Neuron (in vitro differentiated cells): ENCODE measurements around the gene FOXC1.

Experiments
- H2AFZ ChIP-seq: one replicate; pipeline ENCODE4 v1.6.1; 2013; ENCODE audit warnings: low read depth, mild to moderate bottlenecking, inconsistent platforms, low read length, moderate library complexity
- H3K27me3 ChIP-seq: one replicate; pipeline ENCODE4 v1.6.1; 2013; ENCODE audit warnings: low read length; ENCODE audit not compliant: insufficient read depth
- H3K36me3 ChIP-seq: one replicate; pipeline ENCODE4 v1.6.1; 2013; ENCODE audit warnings: low read length; ENCODE audit not compliant: insufficient read depth
- H3K4me1 ChIP-seq: one replicate; pipeline ENCODE4 v1.6.1; 2013; ENCODE audit warnings: low read length; ENCODE audit not compliant: insufficient read depth
- H3K4me3 ChIP-seq: 2 replicates; pipeline ENCODE4 v1.5.1; 2013; ENCODE audit warnings: mild to moderate bottlenecking, low read length, moderate library complexity
- H3K9me3 ChIP-seq: one replicate; pipeline ENCODE4 v1.6.1; 2013; ENCODE audit warnings: low read length

The FOXC1 gene

DNA sequence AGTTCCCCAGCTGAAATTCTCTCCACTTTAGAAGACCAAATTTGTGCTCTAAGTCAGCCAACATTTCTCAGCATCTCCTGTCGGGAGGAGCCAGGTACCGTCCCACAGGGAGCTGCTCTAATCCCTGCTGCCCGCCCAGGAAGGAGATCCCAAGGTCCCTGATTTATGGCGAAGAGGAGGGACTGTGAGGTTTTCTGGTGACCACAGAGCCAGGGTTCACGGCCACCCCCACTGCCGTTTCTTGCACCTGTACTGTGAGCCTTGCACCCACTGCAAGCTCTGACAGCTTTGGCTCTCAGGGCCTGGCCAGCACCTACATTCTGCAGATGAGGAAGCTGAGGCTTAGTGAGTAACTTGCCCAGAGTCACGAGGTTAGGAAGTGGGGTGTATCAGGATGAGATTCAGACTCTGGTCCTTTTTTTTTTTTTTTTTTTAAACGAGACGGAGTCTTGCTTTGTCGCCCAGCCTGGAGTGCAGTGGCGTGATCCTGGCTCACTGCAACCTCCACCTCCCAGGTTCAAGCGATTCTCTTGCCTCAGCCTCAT lies 34.9 kb downstream of the FOXC1 start:
- H3K4me3 ChIP-seq: no peak overlapping the region
- H3K4me1 ChIP-seq: no peaks in the 10 kb centered on the region
- H3K27me3 ChIP-seq: no peaks in the 10 kb centered on the region
- H3K9me3 ChIP-seq: no peaks in the 10 kb centered on the region
- H2AFZ ChIP-seq: no peak overlapping the region
- no peaks in the 10 kb centered on the region for H3K36me3 ChIP-seq

DNA sequence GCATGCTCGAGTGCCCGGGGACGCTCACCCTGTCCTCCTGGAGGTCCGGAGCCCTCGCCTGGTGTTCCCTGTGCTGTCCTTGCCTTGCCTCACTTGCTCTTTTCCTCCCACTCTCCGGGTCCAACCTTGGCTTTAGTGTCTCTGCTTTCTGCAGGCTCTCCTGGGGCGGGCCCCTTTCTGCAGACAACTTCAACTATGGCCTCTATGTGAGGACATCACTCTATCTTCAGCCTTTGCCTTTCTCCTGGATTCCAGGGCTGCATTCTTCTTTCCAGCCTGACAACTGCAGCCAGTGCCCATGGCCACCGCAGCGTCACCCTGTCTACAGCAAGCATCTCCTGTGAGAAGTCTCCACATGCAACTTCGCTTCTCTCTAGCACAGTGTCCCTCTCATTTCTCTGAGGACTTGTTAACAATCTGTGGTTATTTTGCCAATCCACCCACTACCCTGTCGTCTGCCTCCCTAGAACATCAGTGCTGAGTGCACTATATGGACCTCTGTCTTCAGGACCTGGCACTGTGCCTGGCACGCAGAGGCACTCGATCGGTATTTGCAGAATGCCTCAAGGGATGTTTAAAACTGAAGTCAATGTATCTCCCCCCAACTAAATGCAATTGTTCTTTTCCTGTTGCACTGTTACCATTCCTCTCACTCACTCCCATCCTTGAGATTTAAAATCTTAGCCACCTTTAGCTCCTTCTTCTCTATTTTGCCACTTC lies 35.9 kb downstream of the FOXC1 start:
- H3K36me3 ChIP-seq: no peaks in the 10 kb centered on the region
- H3K27me3 ChIP-seq: no peaks in the 10 kb centered on the region
- H3K4me3 ChIP-seq: no peak overlapping the region
- H3K4me1 ChIP-seq: no peaks in the 10 kb centered on the region
- H2AFZ ChIP-seq: no peak overlapping the region
- H3K9me3 ChIP-seq: no peaks in the 10 kb centered on the region

DNA sequence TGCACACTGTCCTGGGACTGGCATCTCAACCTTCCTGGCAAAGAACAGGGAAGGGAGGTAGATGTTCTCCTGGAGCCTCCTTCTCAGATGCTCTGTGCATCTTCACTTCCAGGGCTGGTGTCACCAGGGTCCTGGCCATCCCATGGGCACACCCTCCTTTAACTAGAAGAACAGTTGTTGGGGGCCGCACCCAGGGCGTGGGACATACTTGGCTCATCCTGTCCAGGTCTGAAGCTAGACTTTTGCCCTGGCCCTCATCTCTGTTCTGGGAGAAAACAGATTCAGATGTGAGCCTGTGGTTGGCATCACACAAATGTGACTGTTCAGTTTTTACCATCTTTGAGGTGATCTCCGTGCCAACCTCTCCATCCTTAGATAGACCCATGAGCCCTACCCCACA lies 41.6 kb downstream of the FOXC1 start:
- Histone ChIP-seq H3K4me3 (no peak overlapping the region), H2AFZ (no peak overlapping the region), H3K9me3 (no peaks in the 10 kb centered on the region), H3K27me3 (no peaks in the 10 kb centered on the region), H3K36me3 (no peaks in the 10 kb centered on the region), H3K4me1 (no peaks in the 10 kb centered on the region)

DNA sequence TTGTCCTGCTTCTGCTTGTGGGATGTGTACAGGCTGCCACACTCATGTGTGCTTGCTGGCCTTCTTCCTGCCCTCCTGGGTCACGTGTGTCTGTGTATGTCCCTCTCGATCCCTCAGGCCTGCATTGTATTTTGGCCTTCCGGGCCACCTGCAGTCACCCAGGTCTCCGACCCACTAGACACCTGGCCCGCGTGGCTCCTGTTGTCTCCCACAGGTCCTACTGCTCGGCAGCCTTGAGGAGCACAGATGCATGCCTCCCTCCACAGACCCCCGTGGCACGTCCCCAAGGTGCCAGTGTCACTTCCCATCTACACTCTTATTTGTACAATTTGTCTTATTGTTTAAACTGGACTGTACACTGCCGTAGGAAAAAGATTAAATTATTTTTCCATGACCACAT lies 43.1 kb downstream of the FOXC1 start:
- H3K4me1 ChIP-seq: peaks cover 6% of the 10 kb centered on the region
- H3K4me3 ChIP-seq: no peak overlapping the region
- no peaks in the 10 kb centered on the region for H3K36me3 ChIP-seq
- no peak overlapping the region for H2AFZ ChIP-seq
- H3K9me3 ChIP-seq: no peaks in the 10 kb centered on the region
- H3K27me3 ChIP-seq: no peaks in the 10 kb centered on the region

DNA sequence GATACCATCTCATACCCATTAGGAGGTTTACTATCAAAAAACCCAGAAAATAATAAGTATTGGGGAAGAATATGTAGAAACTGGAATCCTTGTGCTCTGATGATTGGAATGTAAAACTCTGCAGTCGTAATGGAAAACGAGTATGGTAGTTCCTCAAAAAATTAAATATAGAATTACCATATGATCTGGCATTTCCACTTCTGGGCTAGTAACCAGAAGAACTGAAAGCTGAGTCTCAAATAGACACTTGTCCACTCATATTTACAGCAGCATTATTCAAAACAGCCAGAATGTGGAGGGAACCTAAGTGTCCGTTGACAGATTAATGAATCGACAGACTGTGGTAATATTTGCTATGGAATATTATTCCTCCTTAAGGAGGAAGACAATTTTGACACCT lies 44.3 kb downstream of the FOXC1 start:
- Histone ChIP-seq H3K36me3 (no peaks in the 10 kb centered on the region), H3K4me3 (no peak overlapping the region), H3K27me3 (no peaks in the 10 kb centered on the region), H2AFZ (no peak overlapping the region), H3K4me1 (peaks cover 6% of the 10 kb centered on the region), H3K9me3 (no peaks in the 10 kb centered on the region)

DNA sequence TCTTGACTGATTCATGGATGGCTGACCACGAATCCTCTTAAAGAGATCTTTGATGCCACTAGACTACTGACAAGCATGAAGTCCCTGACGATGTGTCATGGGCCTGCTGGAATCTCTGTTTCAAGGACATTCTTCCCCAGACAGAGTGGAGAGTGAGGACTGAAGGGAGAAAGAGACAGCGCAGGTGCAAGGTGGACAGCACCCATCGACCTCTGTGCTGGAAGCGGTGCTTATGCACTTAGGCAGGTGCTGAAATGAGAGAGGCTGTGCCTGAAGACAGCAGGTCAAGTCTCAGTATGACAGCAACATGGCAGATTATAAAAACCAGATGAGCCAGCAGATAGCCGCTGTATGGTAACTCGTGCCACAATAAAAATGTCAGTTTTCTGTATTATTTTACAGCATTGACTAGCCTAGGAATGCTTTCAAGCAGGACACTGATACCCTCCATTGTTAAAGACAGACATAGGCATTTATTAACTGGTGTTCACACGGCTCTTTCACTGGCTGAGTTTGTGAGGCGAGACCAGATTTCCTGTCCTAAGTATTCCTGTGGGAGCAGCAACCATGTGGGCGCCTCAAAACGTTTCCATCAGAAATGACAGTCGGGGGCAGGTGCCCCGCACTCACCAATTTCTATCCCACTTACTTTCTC lies 47.5 kb downstream of the FOXC1 start:
- no peak overlapping the region for H3K4me3 ChIP-seq

DNA sequence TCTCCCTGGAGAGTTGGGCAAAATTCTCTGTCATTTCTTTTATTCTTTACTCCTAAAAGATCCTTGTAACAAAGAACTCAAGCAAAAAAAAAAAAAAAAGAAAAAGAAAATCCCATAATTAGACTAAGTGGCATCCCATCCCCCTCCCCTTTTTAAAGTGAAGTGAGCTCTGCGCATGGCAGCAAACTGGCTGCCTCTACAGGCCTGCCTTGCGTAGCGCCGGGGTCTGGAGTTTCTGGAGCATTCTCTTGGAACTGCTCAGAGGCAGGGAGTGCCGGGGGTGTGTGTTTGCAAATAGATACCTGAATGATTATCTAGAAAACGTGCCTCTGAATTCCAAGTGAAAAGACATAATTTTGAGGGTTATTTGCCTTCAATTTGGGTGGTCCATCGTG lies 48.1 kb downstream of the FOXC1 start:
- no peaks in the 10 kb centered on the region for H3K27me3 ChIP-seq
- H3K4me3 ChIP-seq: no peak overlapping the region
- no peaks in the 10 kb centered on the region for H3K9me3 ChIP-seq
- H3K36me3 ChIP-seq: no peaks in the 10 kb centered on the region
- peaks cover 6% of the 10 kb centered on the region for H3K4me1 ChIP-seq
- H2AFZ ChIP-seq: no peak overlapping the region

More for the DNA sequence above, 47.5 kb downstream of the FOXC1 start:
- H3K4me1 ChIP-seq: peaks cover 6% of the 10 kb centered on the region
- no peak overlapping the region for H2AFZ ChIP-seq
- H3K27me3 ChIP-seq: no peaks in the 10 kb centered on the region
- H3K9me3 ChIP-seq: no peaks in the 10 kb centered on the region
- H3K36me3 ChIP-seq: no peaks in the 10 kb centered on the region

DNA sequence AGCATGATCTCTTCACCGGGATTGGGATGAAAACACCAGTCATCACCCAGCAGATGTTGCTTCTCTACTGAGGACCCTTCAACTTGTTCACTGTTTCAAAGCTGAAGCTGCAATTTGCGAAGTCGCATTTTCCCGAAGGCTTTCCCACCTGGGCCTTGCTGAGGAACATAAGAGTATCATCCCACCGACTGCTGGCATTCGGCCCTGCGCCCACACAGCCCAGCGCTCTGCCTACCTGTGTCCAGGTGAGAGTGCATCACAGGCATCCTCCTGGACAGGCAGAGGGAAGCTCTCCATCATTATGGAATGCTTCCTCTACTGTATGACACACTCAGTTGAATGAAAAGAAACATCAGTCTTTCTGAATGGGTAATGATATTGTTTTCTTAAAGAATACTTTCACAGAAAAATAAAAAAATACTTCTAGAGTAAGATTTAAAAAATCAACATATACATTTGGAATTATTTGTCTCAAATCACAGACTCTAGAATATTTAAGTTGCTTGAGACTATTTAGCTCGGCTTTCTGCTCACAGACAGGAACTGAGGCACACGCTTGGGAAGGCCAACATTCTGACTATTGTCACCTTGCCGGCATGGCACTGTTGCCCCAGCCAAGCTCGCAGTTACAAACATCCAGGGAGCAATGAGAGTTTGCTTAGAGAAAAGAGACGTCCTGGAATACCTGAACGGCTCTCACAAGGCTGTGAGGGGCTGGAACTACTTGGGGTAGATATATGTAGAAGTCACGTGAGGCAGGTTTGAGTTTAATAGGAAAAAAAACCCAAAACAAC lies 48.7 kb downstream of the FOXC1 start:
- H3K4me3 ChIP-seq: no peak overlapping the region
- no peaks in the 10 kb centered on the region for H3K36me3 ChIP-seq
- no peaks in the 10 kb centered on the region for H3K27me3 ChIP-seq
- no peak overlapping the region for H2AFZ ChIP-seq
- no peaks in the 10 kb centered on the region for H3K9me3 ChIP-seq
- H3K4me1 ChIP-seq: peaks cover 6% of the 10 kb centered on the region

DNA sequence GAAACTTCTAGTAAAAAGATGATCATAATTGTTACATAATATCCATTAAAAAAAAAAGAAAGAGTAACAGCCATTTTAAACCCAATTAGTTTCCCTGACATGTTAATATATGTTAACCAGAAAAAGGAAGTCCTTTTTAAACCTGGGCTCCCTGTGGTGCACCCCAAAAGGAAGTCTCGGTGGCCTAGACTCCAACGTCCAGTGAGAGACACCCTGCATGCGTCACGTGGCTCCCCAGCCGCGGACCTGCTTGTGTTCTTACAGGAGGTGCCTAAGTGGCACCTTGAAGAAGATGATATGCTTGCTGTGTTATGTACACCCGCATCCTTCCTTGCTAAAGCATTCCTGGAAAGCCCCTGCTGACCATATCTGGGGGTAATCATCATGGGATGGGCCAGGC lies 50.1 kb downstream of the FOXC1 start:
- Histone ChIP-seq H3K36me3 (no peaks in the 10 kb centered on the region), H3K9me3 (no peaks in the 10 kb centered on the region), H2AFZ (no peak overlapping the region), H3K4me1 (peaks cover 6% of the 10 kb centered on the region), H3K27me3 (no peaks in the 10 kb centered on the region), H3K4me3 (no peak overlapping the region)

DNA sequence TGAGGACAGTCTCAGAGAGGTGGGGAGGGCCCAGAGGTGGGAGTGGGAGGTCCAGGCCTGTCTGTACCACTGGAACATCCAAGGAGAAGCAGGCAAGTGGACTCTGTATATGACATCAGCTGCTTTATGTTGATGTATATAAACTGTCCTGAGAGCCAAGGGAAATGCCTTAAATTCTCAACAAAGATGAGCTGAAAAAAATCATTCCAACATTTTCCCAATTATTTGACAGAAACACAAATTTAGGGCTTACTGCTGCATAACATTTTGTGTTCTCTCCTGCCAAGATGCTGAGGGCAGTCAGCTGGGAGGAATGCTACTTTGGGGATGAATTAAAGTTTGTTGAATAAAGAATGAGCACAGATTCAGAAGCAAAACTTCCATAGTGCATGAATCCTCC lies 52.8 kb downstream of the FOXC1 start:
- H3K27me3 ChIP-seq: no peaks in the 10 kb centered on the region
- no peaks in the 10 kb centered on the region for H3K36me3 ChIP-seq
- H3K4me1 ChIP-seq: peaks cover under 1% of the 10 kb centered on the region
- no peaks in the 10 kb centered on the region for H3K9me3 ChIP-seq
- no peak overlapping the region for H2AFZ ChIP-seq
- H3K4me3 ChIP-seq: no peak overlapping the region
